SH-SY5Y (cell line): ENCODE data around the gene KXD1.

Experiments used
- GATA2 ChIP-seq: IDR thresholded peaks from 2 replicates; pipeline ENCODE4 v1.6.1; 2011; ENCODE audit warnings: mild to moderate bottlenecking, low read depth, low read length
- GATA3 ChIP-seq: IDR thresholded peaks from 2 replicates; pipeline ENCODE4 v1.6.1; 2011; ENCODE audit warnings: low read depth, mild to moderate bottlenecking, low read length, moderate library complexity

KXD1 gene

GRCh38 chr19:18587561-18587960, 29.9 kb downstream of the KXD1 start:
- TF ChIP-seq GATA2, result no peak
- no peak for TF ChIP-seq GATA3

DNA sequence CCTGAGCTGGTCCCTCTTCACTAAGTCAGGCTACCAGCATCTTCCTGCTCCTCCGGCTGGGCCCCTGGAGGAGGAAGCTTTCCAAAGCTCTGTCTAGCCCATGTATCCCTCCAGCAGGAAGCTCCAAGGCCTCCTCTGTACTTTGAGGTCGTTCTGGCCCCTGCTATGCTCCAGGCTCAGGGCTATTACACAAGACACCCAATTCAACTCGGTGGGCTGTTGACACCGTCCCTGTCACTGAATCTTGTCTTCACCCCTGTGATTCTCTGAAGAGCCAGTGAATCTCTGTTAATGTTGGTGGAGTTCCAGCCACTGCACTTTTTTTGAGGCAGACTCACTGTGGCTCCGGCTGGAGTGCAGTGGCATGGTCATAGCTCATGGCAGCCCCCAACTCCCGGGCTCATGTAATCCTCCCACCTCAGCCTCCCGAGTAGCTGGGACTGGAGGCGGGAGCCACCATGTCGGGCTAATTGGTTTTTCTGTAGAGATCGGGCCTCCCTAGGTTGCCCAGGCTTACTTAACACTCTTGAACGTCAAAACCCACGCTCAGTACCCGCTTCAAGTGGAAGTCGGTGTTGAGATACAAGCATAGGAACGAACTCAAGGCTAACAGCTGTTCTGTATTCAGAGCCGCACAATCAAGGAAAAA, 30.4 kb downstream of the KXD1 start:
- no peak for TF ChIP-seq GATA3
- TF ChIP-seq GATA2, result no peak

- TF ChIP-seq GATA2 (no peak), GATA3 (no peak)
Observed at GRCh38 chr19:18588611-18589379, 31.1 kb downstream of the KXD1 start, which contains the start of gene REX1BD. Gene REX1BD (plus strand): TSS chr19:18588798. CDS start chr19:18588802, 4 bp downstream.

DNA sequence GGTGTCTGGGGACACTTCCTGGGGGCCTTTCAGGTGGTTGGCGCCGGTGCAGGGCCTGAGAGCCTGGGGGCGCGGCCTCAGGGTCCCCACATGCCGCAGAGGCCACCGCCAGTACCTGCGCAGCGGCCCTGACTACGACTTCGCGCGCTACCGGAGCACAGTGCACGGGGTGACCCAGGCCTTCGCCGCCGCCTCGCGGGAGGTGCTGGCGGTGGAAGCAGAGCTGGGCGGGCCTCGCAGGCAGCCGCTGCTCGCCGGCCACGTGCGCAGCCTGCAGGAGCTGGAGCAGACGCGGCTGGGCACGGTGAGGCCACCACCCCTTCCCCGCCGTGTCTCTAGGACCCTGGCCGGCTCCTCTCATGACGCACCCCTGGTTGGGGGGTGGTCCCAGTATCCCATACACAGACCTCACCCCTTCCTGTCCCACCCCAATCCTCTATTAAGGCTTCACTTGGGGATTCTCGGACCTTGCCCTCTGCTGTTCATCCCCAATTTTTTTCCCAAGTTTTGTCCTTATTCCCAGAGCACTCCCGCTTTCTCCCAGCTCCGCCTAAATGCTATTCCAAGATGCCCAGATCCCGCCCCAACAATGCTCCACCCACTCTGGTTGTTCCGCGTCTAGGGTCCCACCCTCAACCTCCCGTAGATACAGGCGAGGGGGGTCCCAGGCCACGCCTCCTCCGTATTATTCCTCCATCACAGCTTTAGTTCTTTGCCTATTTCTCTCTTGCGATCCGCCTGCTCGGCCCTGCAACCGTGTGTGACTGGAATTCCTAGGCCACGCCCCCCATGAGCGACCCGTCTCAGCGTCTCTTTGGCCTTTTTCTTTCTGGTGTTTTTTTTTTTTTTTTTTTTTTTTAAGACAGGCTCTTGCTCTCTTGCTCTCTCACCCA, 32.0 kb downstream of the KXD1 start:
- no peak for TF ChIP-seq GATA2
- TF ChIP-seq GATA3, result no peak

GRCh38 chr19:18590273-18591272, 32.9 kb downstream of the KXD1 start:
- TF ChIP-seq GATA3, result no peak
- TF ChIP-seq GATA2, result no peak

- no peak for TF ChIP-seq GATA3
Observed at GRCh38 chr19:18591735-18592385, 34.2 kb downstream of the KXD1 start.

DNA sequence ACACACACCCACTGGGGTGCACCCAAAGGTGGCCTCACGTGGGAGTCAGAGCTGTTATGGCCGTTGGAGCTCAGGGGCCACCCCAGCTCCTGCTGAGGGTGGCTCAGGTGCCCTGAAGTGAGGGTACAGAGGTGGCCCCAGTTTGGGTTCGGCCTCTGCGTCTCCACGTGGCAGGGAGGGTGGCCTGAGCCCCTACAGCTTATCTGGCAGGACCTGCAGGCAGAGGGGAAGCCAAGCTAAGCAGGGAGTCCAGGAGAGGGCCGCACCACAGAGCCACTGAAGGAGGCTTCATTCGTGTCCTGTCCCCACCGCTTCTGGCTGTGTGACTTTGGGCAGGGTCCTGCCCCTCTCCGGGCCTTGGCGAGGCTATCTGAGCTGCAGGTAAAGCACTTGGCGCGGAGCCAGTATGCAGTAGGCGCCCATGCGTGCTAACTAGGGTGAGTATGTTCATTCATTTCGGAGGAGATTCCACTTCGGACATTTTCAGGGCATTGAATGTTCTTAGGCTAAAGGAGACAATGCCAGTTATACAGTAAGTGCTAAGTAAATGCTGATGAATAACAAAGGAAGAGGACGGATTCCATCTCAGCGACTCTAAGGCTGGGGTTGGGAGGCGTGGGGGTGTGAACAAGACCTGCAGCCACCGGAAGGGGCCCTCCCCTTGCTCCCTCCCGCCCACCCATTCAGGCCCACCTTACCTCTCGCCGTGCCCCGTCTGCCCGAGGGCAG, 35.9 kb downstream of the KXD1 start:
- no peak for TF ChIP-seq GATA3
- no peak for TF ChIP-seq GATA2

GRCh38 chr19:18594096-18594823, 36.6 kb downstream of the KXD1 start:
- TF ChIP-seq GATA2 (no peak), GATA3 (no peak)

DNA sequence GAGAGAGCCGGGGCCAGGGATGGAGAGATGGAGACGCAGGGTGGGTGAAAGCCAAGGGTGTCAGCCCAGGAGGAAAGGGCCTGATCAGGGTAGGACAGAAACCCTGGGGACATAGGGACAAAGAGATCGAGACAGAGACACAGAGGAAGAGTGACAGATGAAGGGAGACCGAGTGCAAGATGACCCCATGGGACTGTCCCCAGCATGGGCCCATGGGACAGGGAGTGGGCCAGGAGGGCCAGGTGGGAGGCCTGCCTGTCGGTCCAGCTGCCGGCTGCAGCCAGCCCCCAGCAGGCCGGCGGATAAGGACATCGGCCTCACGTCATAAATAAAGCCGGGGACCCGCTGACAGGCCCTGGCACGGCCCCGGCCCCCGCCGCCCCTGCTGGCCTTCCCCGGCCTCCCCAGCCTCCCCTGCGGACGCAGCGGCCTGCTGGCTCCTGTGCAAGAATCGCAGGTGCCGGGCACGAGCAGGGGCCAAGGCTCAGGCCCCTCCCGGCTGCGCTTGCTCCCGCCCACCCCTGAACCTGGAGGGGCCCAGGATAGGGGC, 37.2 kb downstream of the KXD1 start:
- TF ChIP-seq GATA2 (no peak), GATA3 (no peak)

- TF ChIP-seq GATA2 (no peak), GATA3 (no peak)
Observed at GRCh38 chr19:18595475-18595874, 37.8 kb downstream of the KXD1 start.

DNA sequence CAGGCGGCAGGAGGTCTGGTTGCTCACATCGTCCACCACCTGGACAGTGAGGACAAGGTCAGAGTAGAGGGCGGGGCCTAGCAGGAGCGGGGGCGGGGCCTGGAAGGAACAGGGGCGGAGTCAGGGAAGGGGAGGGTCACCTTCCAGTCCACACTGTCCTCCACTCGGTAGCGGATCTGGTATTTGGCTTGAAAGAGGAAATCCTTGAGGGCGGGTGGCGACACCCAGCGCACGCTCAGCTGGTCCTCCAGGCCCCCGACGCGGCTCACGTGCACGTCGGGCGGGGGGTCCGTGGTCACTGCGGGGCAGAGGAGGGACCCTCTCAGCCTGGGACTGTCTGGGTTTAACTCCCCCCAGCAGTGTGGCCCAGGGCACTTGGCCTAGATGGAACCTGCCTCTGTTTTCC, 39.1 kb downstream of the KXD1 start:
- no peak for TF ChIP-seq GATA2
- TF ChIP-seq GATA3, result no peak
